Kidney (tissue), 14 donors: ENCODE data around the gene TCP11. TPM values are rescaled to one million over a fixed set of nuclear protein-coding genes. Genes with fewer than 3 reads are reported as not detected.
A peak's percentile ranks its signal among the peaks of the same experiment; 100 is the strongest.

ENCODE experiments used
- DNase-seq, 5 donors: peaks; one replicate each; pipeline ENCODE4 v3.0.0-alpha.2; 2013 to 2020
- FAIRE-seq: peaks from 2 replicates; lab custom pipeline; 2012; peaks lifted over from hg19 to GRCh38; lab: Jason Lieb, UNC
- H3K27ac ChIP-seq, 2 donors: one replicate each; pipeline ENCODE4 v1.7.0; 2013; ENCODE audit warnings: low read depth in 2 of 2, low read length in 2 of 2, inconsistent platforms in 1 of 2
- H3K27me3 ChIP-seq: one replicate; pipeline ENCODE4 v1.7.1; 2013; ENCODE audit warnings: low read length, inconsistent platforms; ENCODE audit not compliant: control insufficient read depth, insufficient read depth
- H3K36me3 ChIP-seq, 3 donors: one replicate each; pipeline versions ENCODE4 v1.7.0 to v1.7.1; 2013; ENCODE audit warnings: low read length in 3 of 3, control low read depth in 1 of 3, inconsistent platforms in 1 of 3; ENCODE audit not compliant: insufficient read depth in 3 of 3, control insufficient read depth in 2 of 3
- H3K4me1 ChIP-seq, 3 donors: one replicate each; pipeline versions ENCODE4 v1.7.0 to v1.7.1; 2013; ENCODE audit warnings: low read length in 3 of 3, inconsistent platforms in 1 of 3, low read depth in 1 of 3; ENCODE audit not compliant: control insufficient read depth in 2 of 3, insufficient read depth in 2 of 3
- H3K4me3 ChIP-seq, 3 donors: one replicate each; pipeline versions ENCODE4 v1.7.0 to v1.8.1; 2013; ENCODE audit warnings: low read length in 3 of 3, control low read depth in 1 of 3, inconsistent platforms in 1 of 3
- H3K9ac ChIP-seq, 3 donors: one replicate each; pipeline versions ENCODE4 v1.7.0 to v1.7.1; 2013; ENCODE audit warnings: low read length in 3 of 3, control low read depth in 1 of 3, inconsistent platforms in 1 of 3
- H3K9me3 ChIP-seq, 3 donors: one replicate each; pipeline versions ENCODE4 v1.7.0 to v1.7.1; 2013; ENCODE audit warnings: low read length in 3 of 3, control low read depth in 1 of 3, inconsistent platforms in 1 of 3; ENCODE audit not compliant: control insufficient read depth in 2 of 3, insufficient read depth in 1 of 3
- intact Hi-C: fragments of 100-400 bp; cut with DNase I; formaldehyde crosslinking; loops from one replicate; pipeline ENCODE4 v1.11.1; 2022
- polyA plus RNA-seq: library from polyadenylated mRNA; stranded (reverse); fragments of 350-450 nt; fragmentation: Illumina TruSeq; extraction: RNeasy Lipid Tissue Mini Kit (QIAGEN cat#74804); gene quantifications from one replicate; pipeline ENCODE4 v1.2.3, GENCODE V29; 2014; ENCODE audit warnings: low read depth, low replicate concordance; ENCODE audit not compliant: insufficient read depth
- total RNA-seq: library from RNA; stranded (reverse); fragmentation: NEBNext Ultra II Directional; extraction: Animal tissue kit (Norgen Biotek cat#: 25700); gene quantifications from one replicate; pipeline ENCODE4 v1.2.1, GENCODE V29; 2021
- TF ChIP-seq, protein P1 (sequence below): IDR thresholded peaks from 3 replicates; pipeline ENCODE4 v1.5.1; 2012; ENCODE audit warnings: mild to moderate bottlenecking, moderate library complexity, borderline replicate concordance; ENCODE audit not compliant: insufficient read depth; ENCODE audit errors: extremely low read depth
- donor health status: control.
- donor health status: control.
- donor health status: control.
- donor health status: control.
- donor health status: control.
- donor health status: DM: yes; HTN: yes; CAD: no.
- donor health status: Normal renal cell carcinoma (clear cell type).

Gene TCP11
- total and polyA plus RNA-seq, 2 donors from 2014 or later, result 0.41 to 0.50 TPM

DNA sequence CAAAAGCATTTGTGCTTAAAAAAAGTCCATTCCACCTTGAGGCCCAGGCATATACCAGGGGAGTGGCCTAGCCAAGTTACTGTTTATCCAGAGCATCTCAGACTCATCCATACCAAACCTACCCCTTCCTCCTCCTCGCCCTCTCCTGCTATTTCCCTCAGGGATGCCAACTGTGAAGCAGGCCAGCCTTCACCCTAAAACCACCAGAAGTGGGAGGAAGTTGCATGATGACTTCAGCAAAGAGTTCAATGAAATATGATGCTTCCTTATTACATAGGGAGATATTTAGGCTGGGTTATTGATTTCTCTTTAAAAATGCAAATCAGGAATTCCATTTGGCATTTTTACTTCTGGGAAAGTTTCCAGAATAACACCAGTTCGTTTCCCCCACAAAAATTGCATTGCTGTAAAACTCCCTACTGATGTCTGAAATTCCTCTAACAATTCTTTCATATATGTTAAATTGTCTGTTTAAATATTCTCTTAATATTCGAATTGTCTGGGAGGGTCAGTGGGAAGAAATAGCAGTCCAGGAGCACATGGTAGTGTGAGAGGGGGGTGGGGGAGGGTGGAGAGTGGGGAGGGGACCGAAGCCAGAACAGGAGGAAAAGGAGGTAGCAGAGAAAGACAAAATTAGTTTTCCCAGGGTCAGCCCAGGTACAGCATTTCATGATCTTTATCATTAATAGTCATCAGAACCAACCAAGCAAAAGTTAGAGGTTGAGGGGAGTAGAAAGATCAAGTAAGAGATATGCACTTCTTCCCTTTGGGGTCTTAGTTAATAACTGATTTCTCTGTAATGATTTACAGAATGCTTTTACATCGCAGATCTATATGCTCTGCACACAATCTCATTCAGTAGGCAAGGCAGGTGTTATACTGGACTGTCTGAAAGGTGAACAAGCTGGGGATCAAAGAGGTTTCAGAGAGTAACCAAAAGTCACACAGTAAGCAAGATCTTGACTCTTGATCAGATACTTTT, 1.7 kb upstream of the TCP11 start:
- FAIRE-seq (no peak), DNase-seq (peak in 2 of 5 donors; percentile 60 to 82)
- Histone ChIP-seq H3K9ac (no peak overlapping the region), H3K27ac (no peak overlapping the region), H3K4me1 (peaks cover 0 to 3% (median 0%) of the 10 kb centered on the region in 3 donors), H3K9me3 (no peaks in the 10 kb centered on the region), H3K36me3 (no peaks in the 10 kb centered on the region), H3K4me3 (no peak overlapping the region), H3K27me3 (no peaks in the 10 kb centered on the region)
- TF ChIP-seq, protein P1, sequence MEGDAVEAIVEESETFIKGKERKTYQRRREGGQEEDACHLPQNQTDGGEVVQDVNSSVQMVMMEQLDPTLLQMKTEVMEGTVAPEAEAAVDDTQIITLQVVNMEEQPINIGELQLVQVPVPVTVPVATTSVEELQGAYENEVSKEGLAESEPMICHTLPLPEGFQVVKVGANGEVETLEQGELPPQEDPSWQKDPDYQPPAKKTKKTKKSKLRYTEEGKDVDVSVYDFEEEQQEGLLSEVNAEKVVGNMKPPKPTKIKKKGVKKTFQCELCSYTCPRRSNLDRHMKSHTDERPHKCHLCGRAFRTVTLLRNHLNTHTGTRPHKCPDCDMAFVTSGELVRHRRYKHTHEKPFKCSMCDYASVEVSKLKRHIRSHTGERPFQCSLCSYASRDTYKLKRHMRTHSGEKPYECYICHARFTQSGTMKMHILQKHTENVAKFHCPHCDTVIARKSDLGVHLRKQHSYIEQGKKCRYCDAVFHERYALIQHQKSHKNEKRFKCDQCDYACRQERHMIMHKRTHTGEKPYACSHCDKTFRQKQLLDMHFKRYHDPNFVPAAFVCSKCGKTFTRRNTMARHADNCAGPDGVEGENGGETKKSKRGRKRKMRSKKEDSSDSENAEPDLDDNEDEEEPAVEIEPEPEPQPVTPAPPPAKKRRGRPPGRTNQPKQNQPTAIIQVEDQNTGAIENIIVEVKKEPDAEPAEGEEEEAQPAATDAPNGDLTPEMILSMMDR, result no peak
- intact Hi-C loops, result loop anchor here (10.0 kb wide), 1 partner anchor 102 kb away; no protein-coding TSS in a partner anchor

DNA sequence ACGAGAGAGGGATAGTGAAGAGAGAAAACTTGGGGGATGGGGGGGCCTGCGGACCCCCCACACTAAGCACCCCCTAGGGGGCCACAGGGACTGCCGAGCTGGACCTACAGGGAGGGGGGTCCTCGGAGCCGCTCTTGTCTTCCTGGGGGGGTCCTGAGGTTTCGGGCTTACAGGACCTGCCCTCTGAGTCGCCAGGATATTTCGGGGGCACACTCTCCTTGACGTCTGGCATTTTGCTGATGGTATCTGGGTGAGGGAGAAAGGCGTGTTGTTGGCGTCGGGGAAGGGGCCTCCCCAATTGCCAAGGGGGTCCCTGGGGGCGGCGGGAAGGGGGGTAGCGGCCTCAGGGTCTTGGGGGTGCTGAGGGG, 516 bp downstream of the TCP11 start:
- Histone ChIP-seq H3K36me3 (no peaks in the 10 kb centered on the region), H3K9ac (no peak overlapping the region), H3K27ac (no peak overlapping the region), H3K9me3 (no peaks in the 10 kb centered on the region), H3K4me3 (no peak overlapping the region), H3K4me1 (peaks cover 0 to 2% (median 0%) of the 10 kb centered on the region in 3 donors), H3K27me3 (no peaks in the 10 kb centered on the region)
- FAIRE-seq (no peak), DNase-seq (peak in 1 of 5 donors; percentile 72)
- TF ChIP-seq, protein P1, result no peak
- intact Hi-C loops, result loop anchor here (10.0 kb wide), 1 partner anchor 104 kb away; no protein-coding TSS in a partner anchor

DNA sequence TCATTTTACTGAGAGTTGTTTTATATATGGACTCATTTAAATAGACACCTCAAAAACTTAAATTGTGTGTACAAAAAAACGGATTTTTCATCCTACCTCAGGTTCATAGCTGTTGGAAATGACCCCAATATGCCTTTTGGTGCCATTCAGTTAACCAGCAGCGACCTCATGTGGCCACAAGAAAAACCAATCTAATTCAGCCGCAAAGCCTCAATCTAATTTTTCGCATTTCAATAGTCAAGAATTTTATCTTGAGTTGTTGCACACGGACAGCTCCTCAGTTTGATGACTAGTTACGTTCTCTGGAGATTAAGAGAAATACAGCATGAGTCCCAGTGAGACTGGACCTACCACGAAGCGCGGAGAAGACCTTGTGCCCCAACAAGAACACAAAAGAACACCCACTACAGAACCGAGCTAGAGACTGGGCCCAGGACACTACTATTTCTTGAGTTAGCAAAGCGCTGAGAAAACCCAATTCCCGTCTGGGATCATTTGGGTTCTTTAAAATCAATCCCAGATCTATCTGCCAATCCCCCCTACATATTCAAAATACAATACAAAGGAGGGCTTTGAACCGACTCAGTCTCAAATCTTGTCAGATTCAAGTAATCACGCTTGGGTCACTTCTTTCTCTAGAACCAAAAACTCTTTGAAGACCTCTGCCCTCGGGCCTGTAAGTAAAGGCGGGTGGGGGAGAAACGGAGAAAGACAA, 1.1 kb downstream of the TCP11 start:
- FAIRE-seq (peak; percentile 96), DNase-seq (peak in 3 of 5 donors; percentile 60 to 89 (median 84))
- intact Hi-C loops, result loop anchor here (5.0 to 10.0 kb wide), 2 partner anchors 105 to 153 kb away; no protein-coding TSS in a partner anchor
- Histone ChIP-seq H3K4me1 (peaks cover 0 to 2% (median 0%) of the 10 kb centered on the region in 3 donors), H3K27me3 (no peaks in the 10 kb centered on the region), H3K27ac (no peak overlapping the region), H3K9ac (no peak overlapping the region), H3K9me3 (no peaks in the 10 kb centered on the region), H3K36me3 (no peaks in the 10 kb centered on the region), H3K4me3 (no peak overlapping the region)
- TF ChIP-seq, protein P1, result peak; percentile 92
